ENCODE data around the gene LRRC4B.

LRRC4B gene

GRCh38 chr19:50551715-50552187 is 16.5 kb downstream of the LRRC4B start:
- H3K4me3 ChIP-seq (replicated peaks; ENCODE audit: low read depth, low read length), result no peak overlapping the region
- no peak for TF ChIP-seq CTCF (IDR thresholded peaks at IDR 0.05; ENCODE audit: low read depth, low read length, missing control alignments)

GRCh38 chr19:50551034-50551714 is 17.1 kb downstream of the LRRC4B start:
- no peak for TF ChIP-seq CTCF (IDR thresholded peaks at IDR 0.05; ENCODE audit: low read depth, low read length, missing control alignments)
- no peak for DNase-seq (ENCODE audit: extremely low read depth, low read depth)
- no peak overlapping the region for H3K4me3 ChIP-seq (replicated peaks; ENCODE audit: low read depth, low read length)

More at GRCh38 chr19:50551715-50552187, 16.5 kb downstream of the LRRC4B start:
- no peak for DNase-seq (ENCODE audit: extremely low read depth, low read depth)

- H3K4me3 ChIP-seq (replicated peaks; ENCODE audit: low read depth, low read length), result no peak overlapping the region
- TF ChIP-seq CTCF (IDR thresholded peaks at IDR 0.05; ENCODE audit: low read depth, low read length, missing control alignments), result no peak
- no peak for DNase-seq (ENCODE audit: extremely low read depth, low read depth)
These were observed 17.7 kb downstream of the LRRC4B start for GRCh38 chr19:50550594-50550966.

GRCh38 chr19:50549927-50550593 is 18.2 kb downstream of the LRRC4B start:
- no peak for TF ChIP-seq CTCF (IDR thresholded peaks at IDR 0.05; ENCODE audit: low read depth, low read length, missing control alignments)
- H3K4me3 ChIP-seq (replicated peaks; ENCODE audit: low read depth, low read length), result no peak overlapping the region
- no peak for DNase-seq (ENCODE audit: extremely low read depth, low read depth)

- no peak for TF ChIP-seq CTCF (IDR thresholded peaks at IDR 0.05; ENCODE audit: low read depth, low read length, missing control alignments)
These were observed 18.9 kb downstream of the LRRC4B start for GRCh38 chr19:50549059-50549926.

GRCh38 chr19:50548191-50549058 is 19.8 kb downstream of the LRRC4B start:
- TF ChIP-seq CTCF (IDR thresholded peaks at IDR 0.05; ENCODE audit: low read depth, low read length, missing control alignments), result no peak
- DNase-seq (ENCODE audit: extremely low read depth, low read depth), result no peak
- H3K4me3 ChIP-seq (replicated peaks; ENCODE audit: low read depth, low read length), result no peak overlapping the region

More at GRCh38 chr19:50549059-50549926, 18.9 kb downstream of the LRRC4B start:
- DNase-seq (ENCODE audit: extremely low read depth, low read depth), result no peak
- no peak overlapping the region for H3K4me3 ChIP-seq (replicated peaks; ENCODE audit: low read depth, low read length)
